ENCODE results near the gene MTHFD2L.
"Not testable (repeated sequence)": the region's sequence is repeated elsewhere in the genome, so short reads cannot be mapped to it uniquely, and the experiment has no call there.

Gene MTHFD2L

GRCh38 chr4:74339501-74339900 is 181.6 kb downstream of the MTHFD2L start:
- DNase-seq: no peak

GRCh38 chr4:74340421-74340820 is 182.5 kb downstream of the MTHFD2L start:
- DNase-seq: not testable (repeated sequence)

GRCh38 chr4:74344031-74344430 is 186.1 kb downstream of the MTHFD2L start:
- no peak for DNase-seq

All from inflammatory macrophage (primary cell).